GM12878 (cell line): Measurements from ENCODE around the gene LIFR. TPM values are rescaled to one million over a fixed set of nuclear protein-coding genes. Genes with fewer than 3 reads are reported as not detected.

ENCODE experiments used
- ATAC-seq: fragments of 200-7000 bp; cut with Tn5 transposase; 3 replicates; pipeline ENCODE4 v1.9.1; 2020; ENCODE audit warnings: mild to moderate bottlenecking, moderate library complexity
- BruUV-seq: library from RNA; stranded (reverse); fragments of 400-500 nt; replicated peaks from 2 replicates; lab custom pipeline; 2021; lab: Mats Ljungman, UMichigan
- CTCF ChIA-PET: fragments of 300-600 bp; sonication (Branson Sonifier 250); formaldehyde crosslinking; extraction: SDS; loops from one replicate; lab custom pipeline; 2021; ENCODE audit warnings: inconsistent platforms; lab: Yijun Ruan, JAX
- POLR2A ChIA-PET: fragments of 350-600 bp; formaldehyde crosslinking; extraction: SDS; loops from one replicate; lab custom pipeline; 2021; ENCODE audit warnings: inconsistent platforms; lab: Charles Lee
- RAD21 ChIA-PET: fragments of 300-600 bp; sonication (Branson Sonifier 250); formaldehyde crosslinking; loops from one replicate; lab custom pipeline; 2023; ENCODE audit warnings: antibody characterized with exemption; ENCODE audit not compliant: unreplicated experiment; lab: Charles Lee
- SMC1A ChIA-PET: fragments of 300-600 bp; sonication (Branson Sonifier 250); formaldehyde crosslinking; loops from one replicate; lab custom pipeline; 2023; ENCODE audit not compliant: unreplicated experiment, uncharacterized antibody; lab: Charles Lee
- DNase-seq: peaks from one replicate; pipeline ENCODE4 v3.0.0-alpha.2; 2011; ENCODE audit warnings: low read depth, low spot score
- FAIRE-seq: peaks from 3 replicates; lab custom pipeline; 2011; peaks lifted over from hg19 to GRCh38; lab: Jason Lieb, UNC
- H2AFZ ChIP-seq: 2 replicates; pipeline ENCODE4 v1.6.0; 2011; ENCODE audit warnings: low read depth, low read length, control low read depth; ENCODE audit not compliant: control insufficient read depth
- H3K27ac ChIP-seq: 2 replicates; pipeline ENCODE4 v1.5.1; 2011; ENCODE audit warnings: control low read depth; ENCODE audit not compliant: control insufficient read depth, insufficient read depth
- H3K27me3 ChIP-seq, 2 experiments: replicated peaks in 1 of 2; 2 replicates each; pipeline versions ENCODE4 v1.6.0 to v1.6.1; 2011; ENCODE audit warnings: low read length in 1 of 2; ENCODE audit not compliant: control insufficient read depth in 2 of 2, insufficient read depth in 2 of 2
- H3K36me3 ChIP-seq, 2 experiments: 2 replicates each; pipeline ENCODE4 v1.5.1; 2011; ENCODE audit warnings: low read length in 1 of 2; ENCODE audit not compliant: control insufficient read depth in 2 of 2, insufficient read depth in 2 of 2
- H3K4me1 ChIP-seq: 2 replicates; pipeline ENCODE4 v1.6.1; 2011; ENCODE audit warnings: mild to moderate bottlenecking, low read length, moderate library complexity, mixed read lengths; ENCODE audit not compliant: control insufficient read depth, insufficient read depth
- H3K4me2 ChIP-seq: 2 replicates; pipeline ENCODE4 v1.6.0; 2011; ENCODE audit warnings: control low read depth; ENCODE audit not compliant: control insufficient read depth, insufficient read depth
- H3K4me3 ChIP-seq: fragments of 200-600 bp; sonication (generic); 2 replicates; pipeline ENCODE4 v1.5.1; 2016
- H3K79me2 ChIP-seq: 2 replicates; pipeline ENCODE4 v1.6.0; 2011; ENCODE audit warnings: low read length; ENCODE audit not compliant: control insufficient read depth, insufficient read depth
- H3K9ac ChIP-seq: 2 replicates; pipeline ENCODE4 v1.8.0; 2011; ENCODE audit warnings: low read length, control low read depth, mixed read lengths; ENCODE audit not compliant: control insufficient read depth, insufficient read depth
- H3K9me3 ChIP-seq: replicated peaks from 3 replicates; pipeline ENCODE4 v1.5.1; 2011; ENCODE audit warnings: mild to moderate bottlenecking, low read length; ENCODE audit not compliant: control insufficient read depth, insufficient read depth
- H4K20me1 ChIP-seq: 2 replicates; pipeline ENCODE4 v1.6.0; 2011; ENCODE audit not compliant: control insufficient read depth, insufficient read depth
- ATF7 ChIP-seq: fragments of 450-650 bp; IDR thresholded peaks from 2 replicates; pipeline ENCODE4 v1.6.1; 2016; ENCODE audit warnings: low read depth, mild to moderate bottlenecking
- BHLHE40 ChIP-seq, 2 experiments: fragments of 450-650 bp in 1 of 2; IDR thresholded peaks; 2 replicates each; pipeline ENCODE4 v1.6.1; 2011 to 2017; ENCODE audit warnings: low read depth in 2 of 2, borderline replicate concordance in 1 of 2, improper control_type of control experiment in 1 of 2, low read length in 1 of 2, mild to moderate bottlenecking in 1 of 2
- CEBPB ChIP-seq, 2 experiments: fragments of 150-350 bp in 1 of 2; IDR thresholded peaks; 2 replicates each; pipeline ENCODE4 v1.6.1; 2012 to 2014; ENCODE audit warnings: low read depth in 2 of 2, low read length in 2 of 2, borderline replicate concordance in 1 of 2, inconsistent platforms in 1 of 2
- GATAD2B ChIP-seq: fragments of 450-650 bp; conservative IDR thresholded peaks from 2 replicates; pipeline ENCODE4 v1.6.1; 2017; ENCODE audit warnings: low read depth, mild to moderate bottlenecking, moderate library complexity
- JUNB ChIP-seq: IDR thresholded peaks from 2 replicates; pipeline ENCODE4 v1.6.1; 2016; ENCODE audit warnings: antibody characterized with exemption, mild to moderate bottlenecking
- MXI1 ChIP-seq: fragments of 150-350 bp; IDR thresholded peaks from 2 replicates; pipeline ENCODE4 v1.6.1; 2011; ENCODE audit warnings: low read depth, mild to moderate bottlenecking, inconsistent platforms, low read length, improper control_type of control experiment
- PAX8 ChIP-seq: fragments of 450-650 bp; IDR thresholded peaks from 2 replicates; pipeline ENCODE4 v1.6.1; 2017; ENCODE audit warnings: mild to moderate bottlenecking, moderate library complexity
- PML ChIP-seq: IDR thresholded peaks from 2 replicates; pipeline ENCODE4 v1.6.1; 2012; ENCODE audit warnings: low read length, inconsistent platforms
- POLR2AphosphoS2 ChIP-seq: IDR thresholded peaks from 2 replicates; pipeline ENCODE4 v1.6.1; 2011; ENCODE audit warnings: low read depth, mild to moderate bottlenecking, low read length, improper control_type of control experiment, moderate library complexity
- RB1 ChIP-seq: fragments of 450-650 bp; formaldehyde crosslinking; IDR thresholded peaks from 2 replicates; pipeline ENCODE4 v1.6.1; 2017; ENCODE audit warnings: mild to moderate bottlenecking, borderline replicate concordance
- SREBF2 ChIP-seq: IDR thresholded peaks from 2 replicates; pipeline ENCODE4 v1.6.1; 2012; ENCODE audit warnings: mild to moderate bottlenecking, low read length
- TCF7 ChIP-seq: IDR thresholded peaks from 2 replicates; pipeline ENCODE4 v1.6.1; 2014; ENCODE audit warnings: antibody characterized with exemption, borderline replicate concordance
- WGBS: methylation state at CpG from one replicate; pipeline ENCODE4 v1.1.6; 2016; ENCODE audit warnings: low lambda C conversion rate; ENCODE audit not compliant: insufficient replicate concordance, insufficient coverage; ENCODE audit errors: missing lambda C conversion rate; 5-methylcytosine and 5-hydroxymethylcytosine counted together
- in situ Hi-C: fragments of 300-500 bp; cut with MboI; formaldehyde crosslinking; loops from 9 replicates; pipeline ENCODE4 v1.14.3; 2018; ENCODE audit warnings: mixed read lengths
- intact Hi-C: fragments of 100-400 bp; cut with micrococcal nuclease; formaldehyde crosslinking; loops from one replicate; pipeline ENCODE4 v1.14.2; 2022; ENCODE audit not compliant: unreplicated experiment
- polyA plus RNA-seq, 11 experiments: library from polyadenylated mRNA; depleted of rRNA in 4 of 11; unstranded in 6 of 11; stranded (reverse) in 5 of 11; fragments of >200 nt; fragmentation: Nextera tagmentation in 4 of 11; fragmentation: Illumina TruSeq in 1 of 11; extraction: Ambion mirVana in 4 of 11; extraction: Trizol in 1 of 11; gene quantifications; 1 replicate in 1 of 11; 2 replicates in 10 of 11; pipeline versions ENCODE4 v1.2.1 to v1.2.3, GENCODE V29; 2011 to 2016; ENCODE audit warnings: inconsistent platforms in 2 of 11, missing spikeins in 2 of 11, low read depth in 1 of 11
- total RNA-seq, 4 experiments: library from RNA; depleted of rRNA in 3 of 4; stranded (reverse); fragments of >200 nt in 3 of 4; fragmentation: Illumina TruSeq in 1 of 4; extraction: Trizol in 1 of 4; gene quantifications; 2 replicates each; pipeline versions ENCODE4 v1.2.1 to v1.2.3, GENCODE V29; 2013 to 2021
- TF ChIP-seq, protein P1 (sequence below): fragments of 450-650 bp; IDR thresholded peaks from 2 replicates; pipeline ENCODE4 v1.6.1; 2017; ENCODE audit warnings: borderline replicate concordance
- TF ChIP-seq, protein P2 (sequence below): fragments of 450-650 bp; formaldehyde crosslinking; IDR thresholded peaks from 2 replicates; pipeline ENCODE4 v1.4.0; 2020; ENCODE audit warnings: mild to moderate bottlenecking, moderate library complexity

Gene LIFR
- total and polyA plus RNA-seq, 10 of the 15 experiments (the other 5 are each of a cell fraction or from before 2014, with no cell fraction given): 0.10 TPM; not detected in 9

DNA sequence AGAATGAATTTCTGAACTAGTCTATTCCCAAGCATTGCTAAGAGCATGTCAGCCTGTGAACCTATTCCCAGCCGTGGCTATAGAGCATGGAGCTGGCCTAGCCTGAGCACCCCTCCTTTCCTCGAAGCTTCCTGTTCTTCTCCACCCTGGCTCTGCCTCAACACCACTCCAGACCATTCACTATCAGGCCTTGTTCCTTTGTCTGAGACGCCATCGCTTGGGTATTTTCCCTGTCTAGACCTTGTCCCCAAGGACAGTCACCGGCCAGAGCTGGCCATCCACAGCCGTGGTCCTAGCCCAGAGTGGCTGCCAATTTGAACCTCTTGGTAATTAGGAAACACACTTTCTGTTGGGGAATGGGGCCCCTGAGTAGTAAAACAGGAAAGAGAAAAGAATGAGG lies 105.8 kb downstream of the LIFR start:
- H2AFZ ChIP-seq: no peak overlapping the region
- intact Hi-C loops: loop anchor here (10.0 kb wide), 1 partner anchor 624 kb away; the partner anchor contains the start of gene RICTOR
- DNase-seq (no peak), FAIRE-seq (no peak), ATAC-seq (no peak)
- no TSS peak for BruUV-seq
- in situ Hi-C loops: no loop called here
- SMC1A ChIA-PET: no interaction called here
- H3K36me3 ChIP-seq: no peaks in the 10 kb centered on the region
- H3K4me2 ChIP-seq: no peak overlapping the region
- peaks cover 0 to 13% of the 10 kb centered on the region in 2 experiments for H3K27me3 ChIP-seq
- WGBS: 52% methylated on average over 6 of the region's 6 CpGs
- H3K9me3 ChIP-seq: no peaks in the 10 kb centered on the region; the same call in 2 of the 3 replicates
- H3K4me3 ChIP-seq: no peak overlapping the region
- RAD21 ChIA-PET: no interaction called here
- peaks cover 16% of the 10 kb centered on the region for H3K4me1 ChIP-seq
- H3K9ac ChIP-seq: no peak overlapping the region
- no peaks in the 10 kb centered on the region for H3K79me2 ChIP-seq
- no peak for TF ChIP-seq PAX8
- TF ChIP-seq, protein P1, sequence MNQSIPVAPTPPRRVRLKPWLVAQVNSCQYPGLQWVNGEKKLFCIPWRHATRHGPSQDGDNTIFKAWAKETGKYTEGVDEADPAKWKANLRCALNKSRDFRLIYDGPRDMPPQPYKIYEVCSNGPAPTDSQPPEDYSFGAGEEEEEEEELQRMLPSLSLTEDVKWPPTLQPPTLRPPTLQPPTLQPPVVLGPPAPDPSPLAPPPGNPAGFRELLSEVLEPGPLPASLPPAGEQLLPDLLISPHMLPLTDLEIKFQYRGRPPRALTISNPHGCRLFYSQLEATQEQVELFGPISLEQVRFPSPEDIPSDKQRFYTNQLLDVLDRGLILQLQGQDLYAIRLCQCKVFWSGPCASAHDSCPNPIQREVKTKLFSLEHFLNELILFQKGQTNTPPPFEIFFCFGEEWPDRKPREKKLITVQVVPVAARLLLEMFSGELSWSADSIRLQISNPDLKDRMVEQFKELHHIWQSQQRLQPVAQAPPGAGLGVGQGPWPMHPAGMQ: no peak
- no peak for TF ChIP-seq GATAD2B
- no peak for TF ChIP-seq ATF7
- TF ChIP-seq JUNB: no peak
- no peak for TF ChIP-seq POLR2AphosphoS2
- no peak for TF ChIP-seq PML
- TF ChIP-seq CEBPB (IDR thresholded peaks at IDR 0.05; ENCODE audit: borderline replicate concordance in 1 of 2, low read depth in 2 of 2, low read length in 2 of 2): no peak
- no peak for TF ChIP-seq BHLHE40 (IDR thresholded peaks at IDR 0.05; ENCODE audit: borderline replicate concordance in 1 of 2, low read depth in 2 of 2, low read length in 1 of 2)
- no peak for TF ChIP-seq MXI1
- no peak for TF ChIP-seq RB1
- TF ChIP-seq SREBF2: no peak
- no peak for TF ChIP-seq TCF7
- TF ChIP-seq, protein P2, sequence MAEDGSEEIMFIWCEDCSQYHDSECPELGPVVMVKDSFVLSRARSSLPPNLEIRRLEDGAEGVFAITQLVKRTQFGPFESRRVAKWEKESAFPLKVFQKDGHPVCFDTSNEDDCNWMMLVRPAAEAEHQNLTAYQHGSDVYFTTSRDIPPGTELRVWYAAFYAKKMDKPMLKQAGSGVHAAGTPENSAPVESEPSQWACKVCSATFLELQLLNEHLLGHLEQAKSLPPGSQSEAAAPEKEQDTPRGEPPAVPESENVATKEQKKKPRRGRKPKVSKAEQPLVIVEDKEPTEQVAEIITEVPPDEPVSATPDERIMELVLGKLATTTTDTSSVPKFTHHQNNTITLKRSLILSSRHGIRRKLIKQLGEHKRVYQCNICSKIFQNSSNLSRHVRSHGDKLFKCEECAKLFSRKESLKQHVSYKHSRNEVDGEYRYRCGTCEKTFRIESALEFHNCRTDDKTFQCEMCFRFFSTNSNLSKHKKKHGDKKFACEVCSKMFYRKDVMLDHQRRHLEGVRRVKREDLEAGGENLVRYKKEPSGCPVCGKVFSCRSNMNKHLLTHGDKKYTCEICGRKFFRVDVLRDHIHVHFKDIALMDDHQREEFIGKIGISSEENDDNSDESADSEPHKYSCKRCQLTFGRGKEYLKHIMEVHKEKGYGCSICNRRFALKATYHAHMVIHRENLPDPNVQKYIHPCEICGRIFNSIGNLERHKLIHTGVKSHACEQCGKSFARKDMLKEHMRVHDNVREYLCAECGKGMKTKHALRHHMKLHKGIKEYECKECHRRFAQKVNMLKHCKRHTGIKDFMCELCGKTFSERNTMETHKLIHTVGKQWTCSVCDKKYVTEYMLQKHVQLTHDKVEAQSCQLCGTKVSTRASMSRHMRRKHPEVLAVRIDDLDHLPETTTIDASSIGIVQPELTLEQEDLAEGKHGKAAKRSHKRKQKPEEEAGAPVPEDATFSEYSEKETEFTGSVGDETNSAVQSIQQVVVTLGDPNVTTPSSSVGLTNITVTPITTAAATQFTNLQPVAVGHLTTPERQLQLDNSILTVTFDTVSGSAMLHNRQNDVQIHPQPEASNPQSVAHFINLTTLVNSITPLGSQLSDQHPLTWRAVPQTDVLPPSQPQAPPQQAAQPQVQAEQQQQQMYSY: no peak
- H3K27ac ChIP-seq: no peak overlapping the region
- POLR2A ChIA-PET: no interaction called here
- no peaks in the 10 kb centered on the region for H4K20me1 ChIP-seq
- CTCF ChIA-PET: interaction anchor here (6.2 kb wide), 1 partner anchor 8 kb away, joined by 48 read pairs; no protein-coding TSS in a partner anchor
